ENCODE results near the gene BCAM.

DNA sequence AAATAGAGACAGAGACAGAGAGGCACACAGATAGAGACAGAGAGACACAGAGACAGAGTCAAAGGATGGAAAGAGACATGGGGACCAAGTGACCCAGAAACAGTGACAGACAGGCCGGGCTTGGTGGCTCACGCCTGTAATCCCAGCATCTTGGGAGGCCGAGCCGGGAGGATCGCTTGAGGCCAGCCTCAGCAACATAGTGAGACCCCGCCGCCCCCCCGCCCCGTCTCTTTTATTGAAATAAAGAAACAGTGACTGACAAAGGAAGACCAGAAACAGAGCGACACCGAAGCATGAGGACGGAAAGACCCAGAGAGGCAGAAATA, 36.3 kb downstream of the BCAM start:
- TF ChIP-seq CTCF (IDR thresholded peaks at IDR 0.05; ENCODE audit: extremely low read depth in 1 of 2, insufficient read depth in 1 of 2, low read depth in 1 of 2, low read length in 2 of 2) (no peak), EZH2 (IDR thresholded peaks at IDR 0.05; ENCODE audit: borderline replicate concordance, low read depth, low read length, severe bottlenecking) (no peak), JUN (IDR thresholded peaks at IDR 0.05; ENCODE audit: borderline replicate concordance, insufficient read depth, insufficient read length, low read depth) (no peak), POLR2AphosphoS5 (IDR thresholded peaks at IDR 0.05; ENCODE audit: insufficient read depth, low read depth, low read length) (no peak), POLR2A (IDR thresholded peaks at IDR 0.05; ENCODE audit: low read depth, low read length) (no peak), GATA2 (IDR thresholded peaks at IDR 0.05; ENCODE audit: insufficient read depth, insufficient read length, low read depth, low read length) (no peak), MYC (IDR thresholded peaks at IDR 0.05; ENCODE audit: low read depth, low read length) (no peak), FOS (IDR thresholded peaks at IDR 0.05; ENCODE audit: borderline replicate concordance, insufficient read depth, low read length) (no peak)
- TF ChIP-seq, protein P1, sequence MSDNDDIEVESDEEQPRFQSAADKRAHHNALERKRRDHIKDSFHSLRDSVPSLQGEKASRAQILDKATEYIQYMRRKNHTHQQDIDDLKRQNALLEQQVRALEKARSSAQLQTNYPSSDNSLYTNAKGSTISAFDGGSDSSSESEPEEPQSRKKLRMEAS (IDR thresholded peaks at IDR 0.05; ENCODE audit: insufficient read depth, insufficient read length), result no peak

Measured in endothelial cell of umbilical vein (primary cell).